HG03045 (cell line): Measurements from ENCODE around the gene PLCG2.
"Not testable (repeated sequence)": the region's sequence is repeated elsewhere in the genome, so short reads cannot be mapped to it uniquely, and the experiment has no call there.

Source experiments
- ATAC-seq: cut with Tn5 transposase; IDR thresholded peaks from one replicate; pipeline ENCODE4 v1.9.1; 2021; ENCODE audit warnings: mild to moderate bottlenecking, moderate library complexity; ENCODE audit not compliant: unreplicated experiment

The PLCG2 gene

DNA sequence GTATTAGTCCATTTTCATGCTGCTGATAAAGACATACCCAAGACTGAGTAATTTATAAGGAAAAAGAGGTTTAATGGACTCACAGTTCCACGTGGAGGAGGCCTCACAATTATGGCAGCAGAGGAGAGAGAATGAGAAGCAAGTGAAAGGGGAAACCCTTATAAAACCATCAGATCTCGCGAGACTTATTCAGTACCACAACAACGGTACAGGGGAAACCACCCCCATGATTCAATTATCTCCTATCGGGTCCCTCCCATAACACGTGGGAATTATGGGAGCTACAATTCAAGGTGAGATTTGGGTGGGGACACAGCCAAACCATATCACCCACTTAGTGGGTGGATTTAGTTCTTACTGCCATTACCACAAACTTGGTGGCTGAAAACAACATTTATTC, 155.6 kb downstream of the PLCG2 start:
- ATAC-seq = not testable (repeated sequence)

- no peak for ATAC-seq
These were observed 157.3 kb downstream of the PLCG2 start for GRCh38 chr16:81936209-81937000.

- ATAC-seq = no peak
These were observed 158.4 kb downstream of the PLCG2 start for GRCh38 chr16:81937305-81938038.

DNA sequence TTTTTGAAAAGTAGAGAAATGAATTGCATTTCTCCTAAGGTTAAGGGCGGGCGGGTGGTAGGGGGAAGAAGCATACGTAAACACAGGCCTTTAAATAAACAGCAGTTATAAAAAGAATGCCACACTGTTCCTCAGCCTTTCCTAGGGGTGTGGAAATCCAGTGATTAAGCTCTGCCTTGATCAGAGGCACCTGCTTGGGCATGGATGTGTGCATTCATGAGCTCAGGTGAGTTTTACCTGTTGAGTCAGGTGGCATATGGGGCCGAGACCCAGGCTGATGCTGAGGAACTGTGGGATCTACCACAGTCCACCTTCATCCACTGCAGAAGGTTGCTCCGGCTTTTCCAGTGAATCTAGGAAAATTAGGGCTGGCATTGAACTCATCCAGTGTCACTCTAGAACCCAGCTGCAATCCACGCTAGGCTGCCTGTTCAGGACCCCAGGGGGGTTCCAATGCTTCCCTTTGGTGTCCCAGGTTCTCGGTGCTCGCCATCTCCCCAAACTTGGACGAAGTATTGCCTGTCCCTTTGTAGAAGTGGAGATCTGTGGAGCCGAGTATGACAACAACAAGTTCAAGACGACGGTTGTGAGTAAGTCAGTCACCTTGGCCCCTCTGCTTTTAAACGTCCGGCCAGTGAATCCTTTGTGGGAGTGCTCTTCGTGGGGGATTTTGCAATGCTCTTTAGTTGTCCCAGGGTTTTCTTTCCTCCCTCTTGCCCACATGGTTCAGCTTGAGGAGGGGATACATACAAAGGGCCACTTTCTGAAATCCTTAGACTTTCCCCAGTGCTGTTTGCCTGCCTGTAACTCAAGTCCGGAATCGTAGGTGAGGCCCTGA, 159.5 kb downstream of the PLCG2 start:
- ATAC-seq = no peak

DNA sequence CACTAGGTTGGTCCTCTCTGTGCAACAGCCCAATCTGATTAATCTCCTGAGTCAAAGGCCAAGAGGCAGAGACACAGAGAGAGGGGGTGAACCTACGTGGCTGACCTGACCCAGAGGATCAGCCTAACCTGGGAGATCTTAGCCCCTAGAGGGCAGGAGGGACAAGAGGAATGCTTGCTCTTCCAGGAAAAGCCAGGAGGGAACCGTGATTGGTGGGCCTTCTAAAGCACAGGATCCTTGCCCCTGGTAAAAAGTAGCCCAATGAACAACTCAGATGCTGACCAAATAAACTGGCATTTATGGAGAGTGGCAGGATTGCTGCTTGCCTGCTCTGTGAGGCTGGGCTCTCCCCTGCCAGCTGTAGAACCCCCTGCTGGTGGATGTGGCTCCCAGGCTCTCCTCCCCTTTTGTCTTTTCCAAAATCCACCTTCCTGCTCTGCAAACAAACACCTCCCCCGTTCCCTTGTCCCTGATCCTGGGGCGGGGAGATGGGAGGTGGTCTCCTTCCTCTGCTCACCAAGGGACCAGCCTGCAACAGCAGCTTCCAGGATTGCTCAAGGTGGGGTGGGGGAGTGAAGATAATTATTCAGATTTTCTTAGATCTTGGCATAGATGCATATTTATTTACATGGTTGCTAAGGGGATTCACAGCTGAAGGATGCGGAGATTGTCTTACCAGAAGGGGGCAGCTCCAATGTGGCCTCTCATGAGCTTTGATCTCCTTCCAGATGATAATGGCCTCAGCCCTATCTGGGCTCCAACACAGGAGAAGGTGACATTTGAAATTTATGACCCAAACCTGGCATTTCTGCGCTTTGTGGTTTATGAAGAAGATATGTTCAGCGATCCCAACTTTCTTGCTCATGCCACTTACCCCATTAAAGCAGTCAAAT, 160.3 kb downstream of the PLCG2 start:
- no peak for ATAC-seq

DNA sequence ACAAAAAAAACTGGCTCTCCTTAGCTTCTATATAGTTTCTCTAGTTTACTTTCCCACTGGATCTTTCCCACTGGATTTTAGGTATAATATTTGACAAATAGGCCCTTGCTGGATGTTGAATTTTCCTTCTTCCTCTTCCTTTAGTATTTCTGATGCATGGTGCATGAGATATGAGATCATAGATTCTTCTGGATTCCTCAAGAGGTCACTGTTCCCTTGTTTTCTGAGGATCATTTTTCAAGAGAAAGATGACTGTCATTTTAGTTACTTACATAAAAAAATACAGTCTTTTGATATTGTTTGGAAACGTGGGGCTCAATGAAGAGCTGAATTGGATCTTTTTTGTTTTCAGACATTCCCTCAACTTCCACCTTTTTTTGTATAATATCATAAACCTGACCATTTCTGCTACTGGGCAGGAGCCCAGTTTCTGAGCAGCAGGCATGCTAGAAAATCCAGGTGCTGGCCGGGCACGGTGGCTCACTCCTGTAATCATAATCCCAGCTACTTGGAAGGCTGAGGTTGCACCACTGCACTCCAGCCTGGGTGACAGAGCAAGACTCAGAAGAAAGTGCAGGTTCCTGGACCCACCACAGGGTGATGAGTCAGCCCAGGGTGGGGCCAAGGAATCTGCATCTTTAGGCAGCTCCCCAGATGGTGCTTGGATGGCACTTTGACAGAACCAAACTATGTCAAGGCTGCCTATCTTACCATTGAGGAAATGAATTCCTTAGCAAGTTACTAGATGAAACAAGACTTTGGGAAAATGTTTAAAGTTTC, 161.9 kb downstream of the PLCG2 start:
- no peak for ATAC-seq

DNA sequence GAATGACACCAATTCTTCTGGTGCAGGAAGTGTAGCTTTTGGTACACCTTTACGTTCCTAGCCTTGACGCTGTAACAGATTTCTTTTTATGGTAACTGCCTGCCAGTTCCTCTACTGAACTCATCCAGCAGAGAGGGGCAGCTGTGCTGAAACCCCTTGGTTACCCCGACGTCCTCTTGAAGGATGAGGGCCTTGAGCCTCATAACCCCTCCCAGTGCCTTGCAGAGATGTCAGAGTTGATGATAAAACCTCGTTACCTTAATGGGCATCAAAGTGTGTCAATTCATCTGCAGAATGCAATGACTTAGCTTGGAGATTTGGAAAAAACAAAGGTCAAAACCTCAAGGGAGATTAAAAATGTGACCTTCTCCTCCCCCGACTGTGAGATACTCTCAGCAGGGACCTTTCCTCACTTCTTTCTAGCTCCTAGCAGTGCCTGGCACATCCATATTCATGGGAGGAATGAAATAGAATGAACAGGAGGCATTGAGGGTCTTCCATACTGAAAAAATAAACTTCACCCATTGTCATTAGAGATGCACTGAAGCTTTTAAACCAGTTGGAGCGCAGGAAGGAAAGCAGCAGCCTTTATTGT, 163.0 kb downstream of the PLCG2 start:
- ATAC-seq = no peak

DNA sequence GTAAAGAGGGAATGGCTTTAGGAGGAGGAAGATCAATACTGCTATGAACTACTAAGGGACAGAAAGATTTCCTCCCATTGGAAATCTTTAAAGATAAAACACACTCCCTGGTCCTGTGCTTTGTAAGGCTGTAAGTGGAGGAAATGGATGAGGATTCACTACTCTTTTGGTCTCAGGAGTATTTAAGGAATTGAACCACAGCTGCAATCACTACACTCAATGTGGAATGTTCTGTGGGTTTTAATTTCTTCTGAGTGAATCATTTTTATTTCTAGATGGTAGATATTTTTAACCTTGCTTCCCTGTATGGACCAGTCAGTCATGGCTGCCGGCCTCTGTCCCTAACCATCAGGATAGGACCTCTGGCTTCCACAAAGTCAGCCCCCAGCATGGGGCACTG, 166.6 kb downstream of the PLCG2 start:
- ATAC-seq = no peak

DNA sequence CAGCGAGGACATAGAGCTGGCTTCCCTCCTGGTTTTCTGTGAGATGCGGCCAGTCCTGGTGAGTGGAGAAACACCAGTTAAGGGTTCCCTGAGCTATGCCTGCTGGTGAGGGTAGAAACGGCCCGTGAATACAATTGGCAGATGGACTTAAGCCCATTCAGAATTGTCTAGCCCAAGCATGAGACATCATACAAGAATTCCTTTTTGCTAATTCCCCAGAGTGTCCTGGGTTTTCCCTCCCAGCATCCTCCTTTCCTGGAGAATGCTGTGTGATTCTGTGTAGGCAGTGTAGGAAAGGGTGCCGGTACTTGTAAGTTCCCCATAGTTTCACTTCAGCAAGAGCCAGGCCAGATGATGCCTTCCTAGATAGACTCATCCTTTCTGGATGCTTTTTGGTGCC, 167.1 kb downstream of the PLCG2 start:
- ATAC-seq = no peak

GRCh38 chr16:81951564-81951963, 172.5 kb downstream of the PLCG2 start:
- ATAC-seq = no peak

DNA sequence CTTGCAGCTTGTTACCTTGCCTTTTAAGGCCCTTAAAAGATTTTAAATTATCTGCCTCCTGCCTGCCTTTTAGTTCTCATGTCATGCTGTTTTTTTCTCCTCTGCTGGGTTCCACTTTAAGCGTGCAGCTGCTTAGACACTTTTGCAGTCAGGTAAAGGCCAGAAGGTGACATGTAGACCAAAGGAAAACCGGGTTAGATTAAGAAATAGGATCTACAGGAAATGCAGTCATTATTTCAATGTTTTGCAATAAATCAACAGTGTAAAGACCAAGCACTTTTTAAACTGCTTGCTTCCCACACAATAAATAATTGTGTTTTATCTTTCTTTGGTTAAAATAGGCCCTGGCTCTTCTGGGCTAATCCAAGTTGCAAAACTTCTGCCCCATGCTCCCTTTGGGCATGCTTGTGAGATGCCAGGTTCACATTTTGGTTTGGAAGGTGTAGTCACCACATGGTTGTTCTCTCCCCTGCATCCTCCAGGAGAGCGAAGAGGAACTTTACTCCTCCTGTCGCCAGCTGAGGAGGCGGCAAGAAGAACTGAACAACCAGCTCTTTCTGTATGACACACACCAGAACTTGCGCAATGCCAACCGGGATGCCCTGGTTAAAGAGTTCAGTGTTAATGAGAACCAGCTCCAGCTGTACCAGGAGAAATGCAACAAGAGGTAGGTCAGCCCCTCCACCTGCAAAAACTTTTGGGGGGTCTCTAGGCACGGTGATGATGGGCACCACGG, 177.3 kb downstream of the PLCG2 start:
- ATAC-seq = no peak

DNA sequence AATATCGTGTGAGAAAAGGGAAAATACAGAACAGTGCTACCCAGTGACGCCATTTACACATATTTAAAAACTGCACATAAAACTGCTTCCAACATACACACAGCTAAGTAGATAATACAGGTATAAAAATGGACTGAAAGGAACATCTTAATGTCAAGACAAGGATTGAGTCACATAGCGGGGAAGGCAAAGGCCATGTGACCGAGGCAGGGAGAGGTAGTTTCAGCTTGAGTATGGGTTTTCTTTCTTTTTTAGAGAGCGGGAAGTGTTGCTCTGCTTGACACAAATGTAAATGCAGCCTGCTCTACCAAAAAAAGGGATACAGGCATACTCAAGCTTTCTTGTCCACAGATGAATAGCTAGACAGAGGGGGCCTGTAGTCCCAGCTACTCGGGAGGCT, 185.7 kb downstream of the PLCG2 start:
- ATAC-seq = no peak

GRCh38 chr16:81967358-81967757, 188.3 kb downstream of the PLCG2 start:
- ATAC-seq = no peak

- no peak for ATAC-seq
These were observed 192.8 kb downstream of the PLCG2 start for GRCh38 chr16:81971853-81972252.

- no peak for ATAC-seq
These were observed 194.6 kb downstream of the PLCG2 start for GRCh38 chr16:81973737-81974136.

DNA sequence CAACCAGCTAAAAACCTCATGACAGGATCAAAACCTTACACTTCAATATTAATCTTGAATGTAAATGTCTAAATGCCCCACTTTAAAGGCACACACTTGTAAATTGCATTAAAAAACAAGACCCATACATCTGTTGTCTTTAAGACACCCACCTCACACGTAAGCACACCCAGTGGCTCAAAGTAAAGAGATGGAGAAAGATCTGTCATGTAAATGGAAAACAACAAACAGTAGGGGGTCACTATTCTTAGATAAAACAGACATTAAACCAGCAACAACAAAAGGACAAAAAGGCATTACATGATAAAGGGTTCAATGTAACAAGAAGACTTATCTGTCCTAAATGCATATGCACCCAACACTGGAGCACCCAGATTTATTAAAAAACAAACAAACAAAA, 196.5 kb downstream of the PLCG2 start:
- ATAC-seq = no peak

DNA sequence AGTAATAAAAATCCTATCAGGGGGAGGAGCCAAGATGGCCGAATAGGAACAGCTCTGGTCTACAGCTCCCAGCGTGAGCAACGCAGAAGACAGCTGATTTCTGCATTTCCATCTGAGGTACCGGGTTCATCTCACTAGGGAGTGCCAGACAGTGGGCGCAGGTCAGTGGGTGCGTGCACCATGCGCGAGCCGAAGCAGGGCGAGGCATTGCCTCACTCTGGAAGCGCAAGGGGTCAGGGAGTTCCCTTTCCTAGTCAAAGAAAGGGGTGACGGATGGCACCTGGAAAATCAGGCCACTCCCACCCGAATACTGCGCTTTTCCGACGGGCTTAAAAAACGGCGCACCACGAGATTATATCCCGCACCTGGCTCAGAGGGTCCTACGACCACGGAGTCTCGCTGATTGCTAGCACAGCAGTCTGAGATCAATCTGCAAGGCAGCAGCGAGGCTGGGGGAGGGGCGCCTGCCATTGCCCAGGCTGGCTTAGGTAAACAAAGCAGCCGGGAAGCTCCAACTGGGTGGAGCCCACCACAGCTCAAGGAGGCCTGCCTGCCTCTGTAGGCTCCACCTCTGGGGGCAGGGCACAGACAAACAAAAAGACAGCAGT, 198.3 kb downstream of the PLCG2 start:
- not testable (repeated sequence) for ATAC-seq

GRCh38 chr16:81987121-81987520, 208.0 kb downstream of the PLCG2 start:
- ATAC-seq = no peak
